GM12878 (cell line): ENCODE data around the gene NDUFAF5. TPM values are rescaled to one million over a fixed set of nuclear protein-coding genes. Genes with fewer than 3 reads are reported as not detected.

Source experiments
- CEBPZ ChIP-seq: fragments of 150-350 bp; IDR thresholded peaks from 2 replicates; pipeline ENCODE4 v1.6.1; 2016; ENCODE audit warnings: low read depth, low read length
- HSF1 ChIP-seq: fragments of 150-350 bp; IDR thresholded peaks from 2 replicates; pipeline ENCODE4 v1.6.1; 2014; ENCODE audit warnings: mild to moderate bottlenecking, low read depth, low read length
- JUNB ChIP-seq: IDR thresholded peaks from 2 replicates; pipeline ENCODE4 v1.6.1; 2016; ENCODE audit warnings: antibody characterized with exemption, mild to moderate bottlenecking
- MYC ChIP-seq: IDR thresholded peaks from 2 replicates; pipeline ENCODE4 v1.6.1; 2011; ENCODE audit warnings: mild to moderate bottlenecking, low read length, moderate library complexity, inconsistent platforms; ENCODE audit not compliant: insufficient read depth, insufficient replicate concordance, insufficient read length, severe bottlenecking
- NKRF ChIP-seq: fragments of 450-650 bp; conservative IDR thresholded peaks from 2 replicates; pipeline ENCODE4 v1.6.1; 2017; ENCODE audit warnings: mild to moderate bottlenecking, moderate library complexity
- POU2F2 ChIP-seq: IDR thresholded peaks from 3 replicates; pipeline ENCODE4 v1.6.1; 2011; ENCODE audit warnings: low read depth, mild to moderate bottlenecking, low read length, borderline replicate concordance
- RAD21 ChIP-seq: IDR thresholded peaks from 2 replicates; pipeline ENCODE4 v1.6.1; 2011; ENCODE audit warnings: mild to moderate bottlenecking, low read depth, low read length, moderate library complexity; ENCODE audit not compliant: insufficient read depth
- RELB ChIP-seq: fragments of 450-650 bp; IDR thresholded peaks from 2 replicates; pipeline ENCODE4 v1.6.1; 2017; ENCODE audit warnings: low read depth, mild to moderate bottlenecking, moderate library complexity
- REST ChIP-seq: IDR thresholded peaks from 2 replicates; pipeline ENCODE4 v1.6.1; 2012; ENCODE audit warnings: mild to moderate bottlenecking, low read depth, low read length
- SMAD1 ChIP-seq: fragments of 450-650 bp; IDR thresholded peaks from 2 replicates; pipeline ENCODE4 v1.6.1; 2018; ENCODE audit warnings: mild to moderate bottlenecking, low read depth; ENCODE audit not compliant: partially characterized antibody
- ZNF24 ChIP-seq: fragments of 450-650 bp; IDR thresholded peaks from 2 replicates; pipeline ENCODE4 v1.6.1; 2017; ENCODE audit warnings: antibody characterized with exemption, mild to moderate bottlenecking
- polyA plus RNA-seq, 11 experiments: library from polyadenylated mRNA; depleted of rRNA in 4 of 11; unstranded in 6 of 11; stranded (reverse) in 5 of 11; fragments of >200 nt; fragmentation: Nextera tagmentation in 4 of 11; fragmentation: Illumina TruSeq in 1 of 11; extraction: Ambion mirVana in 4 of 11; extraction: Trizol in 1 of 11; gene quantifications; 1 replicate in 1 of 11; 2 replicates in 10 of 11; pipeline versions ENCODE4 v1.2.1 to v1.2.3, GENCODE V29; 2011 to 2016; ENCODE audit warnings: inconsistent platforms in 2 of 11, missing spikeins in 2 of 11, low read depth in 1 of 11
- total RNA-seq, 4 experiments: library from RNA; depleted of rRNA in 3 of 4; stranded (reverse); fragments of >200 nt in 3 of 4; fragmentation: Illumina TruSeq in 1 of 4; extraction: Trizol in 1 of 4; gene quantifications; 2 replicates each; pipeline versions ENCODE4 v1.2.1 to v1.2.3, GENCODE V29; 2013 to 2021

Gene NDUFAF5
- total and polyA plus RNA-seq, 10 of the 15 experiments (the other 5 are each of a cell fraction or from before 2014, with no cell fraction given): 15.6 to 36.9 (median 28.0) TPM

- TF ChIP-seq HSF1 (no peak), POU2F2 (peak; percentile 87; the same call in 2 of the 3 replicates), RAD21 (no peak), CEBPZ (no peak), ZNF24 (no peak; the same call in 1 of the 2 replicates), MYC (peak; percentile 85), RELB (peak; percentile 86), NKRF (peak; percentile 72; the same call in 1 of the 2 replicates), SMAD1 (no peak), REST (no peak; the same call in 1 of the 2 replicates), JUNB (no peak)
Observed at GRCh38 chr20:13784893-13785715, at the start of gene NDUFAF5, which contains the start of gene ESF1 (continued).
